Body of pancreas (tissue), 4 donors: ENCODE measurements around the gene CAMKMT.

Source experiments
- CTCF ChIP-seq, 7 experiments: fragments of 450-650 bp in 4 of 7; fragments of 200-600 bp in 3 of 7; sonication (generic) in 3 of 7; IDR thresholded peaks; one replicate each; pipeline ENCODE4 v1.5.1; 2016 to 2019; ENCODE audit warnings: antibody characterized with exemption in 7 of 7
- POLR2A ChIP-seq, 3 donors: fragments of 450-650 bp; IDR thresholded peaks; one replicate each; pipeline ENCODE4 v1.6.1; 2016; ENCODE audit warnings: antibody characterized with exemption in 3 of 3, mild to moderate bottlenecking in 2 of 3

- TF ChIP-seq POLR2A (IDR thresholded peaks at IDR 0.05) (no peak), CTCF (IDR thresholded peaks at IDR 0.05) (no peak)
These were observed 191.7 kb downstream of the CAMKMT start for GRCh38 chr2:44553456-44553855.
